ENCODE data around the gene TBX1.

TBX1 gene

GRCh38 chr22:19782533-19782932, 22.0 kb downstream of the TBX1 start:
- Histone ChIP-seq H3K4me3 (ENCODE audit: low read depth, low read length) (no peak overlapping the region), H3K27me3 (ENCODE audit: control insufficient read depth, insufficient read depth, low read length) (no peaks in the 10 kb centered on the region; the same call in 1 of the 2 replicates), H3K4me1 (ENCODE audit: control insufficient read depth, insufficient read depth, low read length) (no peaks in the 10 kb centered on the region), H3K36me3 (ENCODE audit: control insufficient read depth, insufficient read depth, low read length) (no peaks in the 10 kb centered on the region), H3K9me3 (ENCODE audit: control insufficient read depth, insufficient read depth, low read length) (no peaks in the 10 kb centered on the region), H3K27ac (ENCODE audit: low read depth, low read length) (no peak overlapping the region), H3K9ac (ENCODE audit: low read depth, low read length) (no peak overlapping the region)

- no peak overlapping the region for H3K27ac ChIP-seq (ENCODE audit: low read depth, low read length)
- H3K36me3 ChIP-seq (ENCODE audit: control insufficient read depth, insufficient read depth, low read length): no peaks in the 10 kb centered on the region
- no peaks in the 10 kb centered on the region for H3K9me3 ChIP-seq (ENCODE audit: control insufficient read depth, insufficient read depth, low read length)
- H3K4me1 ChIP-seq (ENCODE audit: control insufficient read depth, insufficient read depth, low read length): no peaks in the 10 kb centered on the region
- no peaks in the 10 kb centered on the region; the same call in 1 of the 2 replicates for H3K27me3 ChIP-seq (ENCODE audit: control insufficient read depth, insufficient read depth, low read length)
- H3K4me3 ChIP-seq (ENCODE audit: low read depth, low read length): no peak overlapping the region
- no peak overlapping the region for H3K9ac ChIP-seq (ENCODE audit: low read depth, low read length)
Observed at GRCh38 chr22:19783586-19784383, 23.2 kb downstream of the TBX1 start.

- H3K27ac ChIP-seq (ENCODE audit: low read depth, low read length): no peak overlapping the region
- no peak overlapping the region for H3K9ac ChIP-seq (ENCODE audit: low read depth, low read length)
- H3K4me1 ChIP-seq (ENCODE audit: control insufficient read depth, insufficient read depth, low read length): no peaks in the 10 kb centered on the region
- no peaks in the 10 kb centered on the region for H3K27me3 ChIP-seq (ENCODE audit: control insufficient read depth, insufficient read depth, low read length)
- H3K4me3 ChIP-seq (ENCODE audit: low read depth, low read length): no peak overlapping the region
- H3K9me3 ChIP-seq (ENCODE audit: control insufficient read depth, insufficient read depth, low read length): no peaks in the 10 kb centered on the region
- H3K36me3 ChIP-seq (ENCODE audit: control insufficient read depth, insufficient read depth, low read length): no peaks in the 10 kb centered on the region
Observed at GRCh38 chr22:19784384-19785175, 24.0 kb downstream of the TBX1 start.

DNA sequence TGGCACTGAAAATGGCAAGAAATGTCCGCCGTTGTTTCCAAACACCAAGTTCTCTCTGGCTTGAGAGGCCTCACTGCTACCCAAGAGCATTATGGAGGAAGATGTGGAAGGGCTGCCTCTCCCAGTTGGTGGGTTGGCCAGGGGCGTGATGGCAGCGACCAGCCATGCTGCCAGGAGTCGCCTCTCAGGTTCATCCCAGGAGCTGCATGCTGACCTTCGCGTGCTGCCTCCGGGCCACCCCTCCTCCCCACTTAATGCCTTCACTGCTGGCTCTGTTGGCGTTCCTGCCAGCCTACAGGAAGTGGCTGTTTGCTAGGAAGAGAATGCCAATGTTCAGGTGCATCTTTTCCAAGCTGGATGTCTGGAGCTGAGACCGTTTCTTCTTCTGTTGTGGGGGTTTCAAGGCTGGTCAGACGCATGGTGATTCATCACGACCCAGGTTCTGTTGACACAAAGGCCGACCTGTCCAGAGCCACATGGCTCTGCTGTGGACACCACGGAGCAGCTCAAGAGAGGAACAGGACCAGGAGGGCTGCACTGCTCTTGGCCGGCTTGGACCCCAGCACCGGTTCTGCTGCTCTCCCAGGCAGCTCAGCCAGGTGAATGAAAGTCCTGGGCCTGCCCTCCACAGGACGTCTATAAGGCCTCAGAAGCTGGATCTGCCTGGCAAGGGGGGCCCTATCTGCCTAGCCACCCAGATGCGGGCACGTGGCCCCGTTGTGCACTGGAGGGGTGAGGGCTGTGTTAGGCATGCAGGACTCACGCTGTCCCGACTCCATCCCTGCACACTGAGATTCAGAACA, 25.1 kb downstream of the TBX1 start:
- Histone ChIP-seq H3K27me3 (ENCODE audit: control insufficient read depth, insufficient read depth, low read length) (no peaks in the 10 kb centered on the region), H3K9me3 (ENCODE audit: control insufficient read depth, insufficient read depth, low read length) (no peaks in the 10 kb centered on the region), H3K4me1 (ENCODE audit: control insufficient read depth, insufficient read depth, low read length) (no peaks in the 10 kb centered on the region), H3K36me3 (ENCODE audit: control insufficient read depth, insufficient read depth, low read length) (no peaks in the 10 kb centered on the region), H3K9ac (ENCODE audit: low read depth, low read length) (no peak overlapping the region), H3K4me3 (ENCODE audit: low read depth, low read length) (no peak overlapping the region), H3K27ac (ENCODE audit: low read depth, low read length) (no peak overlapping the region)

DNA sequence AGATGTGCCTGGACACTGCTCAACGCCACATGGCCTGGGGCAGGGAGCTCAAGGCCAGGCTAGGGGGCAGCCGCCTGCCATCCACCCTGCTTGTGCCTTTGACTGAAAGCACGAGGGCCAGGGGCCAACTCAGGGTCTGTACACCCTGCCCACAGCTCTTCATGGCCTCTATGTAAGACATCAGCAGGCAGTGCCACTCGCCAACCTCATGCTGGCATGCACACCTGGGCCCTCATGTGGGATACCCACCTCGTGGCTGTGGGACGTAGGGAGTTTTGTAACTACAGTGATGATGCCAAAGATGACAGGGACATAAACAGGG, 25.6 kb downstream of the TBX1 start:
- Histone ChIP-seq H3K27me3 (ENCODE audit: control insufficient read depth, insufficient read depth, low read length) (no peaks in the 10 kb centered on the region), H3K4me1 (ENCODE audit: control insufficient read depth, insufficient read depth, low read length) (no peaks in the 10 kb centered on the region), H3K9me3 (ENCODE audit: control insufficient read depth, insufficient read depth, low read length) (no peaks in the 10 kb centered on the region), H3K36me3 (ENCODE audit: control insufficient read depth, insufficient read depth, low read length) (no peaks in the 10 kb centered on the region), H3K4me3 (ENCODE audit: low read depth, low read length) (no peak overlapping the region), H3K27ac (ENCODE audit: low read depth, low read length) (no peak overlapping the region), H3K9ac (ENCODE audit: low read depth, low read length) (no peak overlapping the region)

DNA sequence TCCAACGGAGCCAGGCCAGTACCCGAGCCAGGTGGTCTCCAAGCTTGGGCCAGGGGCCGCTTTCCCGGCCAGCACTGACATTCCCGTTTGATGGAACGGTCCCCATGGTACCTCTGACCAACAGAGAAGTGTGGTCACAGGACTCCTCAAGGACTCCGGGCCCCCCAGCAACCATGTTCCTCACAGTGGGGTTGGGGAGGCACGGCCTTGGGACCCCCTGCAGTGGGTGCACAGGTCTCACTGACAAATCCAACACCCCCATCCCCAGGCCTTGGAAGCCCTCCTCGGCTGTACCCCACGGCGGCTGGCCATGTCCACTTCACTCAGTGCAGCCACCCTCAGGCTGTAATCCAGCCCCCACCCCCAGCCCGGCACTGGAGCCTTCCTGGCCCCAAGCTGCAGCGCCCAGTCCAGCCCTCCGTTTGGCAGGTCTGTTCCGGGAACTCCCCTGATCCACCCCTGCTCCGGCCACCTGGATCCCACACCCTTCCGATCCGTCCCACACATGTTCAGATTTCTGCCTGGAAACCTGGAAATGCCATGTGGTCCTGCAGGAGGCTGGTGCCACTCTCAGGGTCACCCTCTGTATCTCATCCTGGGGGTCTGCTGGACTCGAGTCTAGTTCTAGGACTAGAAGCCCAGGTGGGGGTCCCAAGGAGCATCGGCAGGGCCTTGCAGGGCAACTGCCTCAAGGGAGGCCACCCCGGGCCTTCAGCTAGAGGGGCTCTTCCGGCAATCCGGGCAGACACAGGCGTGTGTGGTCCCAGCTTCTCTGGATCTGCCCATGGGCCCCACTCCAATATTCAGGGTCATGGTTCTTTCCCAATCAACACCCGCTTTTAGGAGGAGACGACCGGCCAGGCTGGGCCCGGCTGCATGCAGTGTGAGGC, 26.6 kb downstream of the TBX1 start:
- Histone ChIP-seq H3K4me3 (ENCODE audit: low read depth, low read length) (no peak overlapping the region), H3K36me3 (ENCODE audit: control insufficient read depth, insufficient read depth, low read length) (no peaks in the 10 kb centered on the region), H3K4me1 (ENCODE audit: control insufficient read depth, insufficient read depth, low read length) (no peaks in the 10 kb centered on the region), H3K9me3 (ENCODE audit: control insufficient read depth, insufficient read depth, low read length) (no peaks in the 10 kb centered on the region), H3K9ac (ENCODE audit: low read depth, low read length) (no peak overlapping the region), H3K27ac (ENCODE audit: low read depth, low read length) (no peak overlapping the region), H3K27me3 (ENCODE audit: control insufficient read depth, insufficient read depth, low read length) (no peaks in the 10 kb centered on the region)

DNA sequence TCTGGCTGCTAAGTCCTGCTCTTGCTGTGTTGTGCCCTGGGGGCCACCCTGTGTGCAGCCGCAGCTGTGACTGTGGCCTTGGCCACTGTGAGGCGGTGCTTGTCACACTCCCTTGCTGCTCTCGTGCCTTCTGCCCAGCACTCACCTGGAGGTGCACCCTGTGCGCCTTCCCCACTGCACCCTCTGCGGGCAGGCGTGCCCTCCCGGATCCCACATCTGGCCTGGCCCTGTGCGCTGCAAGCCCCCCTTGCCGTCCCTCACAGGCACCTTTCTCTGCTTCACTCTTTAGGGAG, 27.2 kb downstream of the TBX1 start:
- Histone ChIP-seq H3K9ac (ENCODE audit: low read depth, low read length) (no peak overlapping the region), H3K27ac (ENCODE audit: low read depth, low read length) (no peak overlapping the region), H3K4me1 (ENCODE audit: control insufficient read depth, insufficient read depth, low read length) (no peaks in the 10 kb centered on the region), H3K9me3 (ENCODE audit: control insufficient read depth, insufficient read depth, low read length) (no peaks in the 10 kb centered on the region), H3K36me3 (ENCODE audit: control insufficient read depth, insufficient read depth, low read length) (no peaks in the 10 kb centered on the region), H3K27me3 (ENCODE audit: control insufficient read depth, insufficient read depth, low read length) (no peaks in the 10 kb centered on the region), H3K4me3 (ENCODE audit: low read depth, low read length) (no peak overlapping the region)

GRCh38 chr22:19788661-19789225, 28.2 kb downstream of the TBX1 start:
- no peak overlapping the region for H3K9ac ChIP-seq (ENCODE audit: low read depth, low read length)
- H3K4me3 ChIP-seq (ENCODE audit: low read depth, low read length): no peak overlapping the region
- H3K36me3 ChIP-seq (ENCODE audit: control insufficient read depth, insufficient read depth, low read length): no peaks in the 10 kb centered on the region
- no peaks in the 10 kb centered on the region for H3K9me3 ChIP-seq (ENCODE audit: control insufficient read depth, insufficient read depth, low read length)
- no peak overlapping the region for H3K27ac ChIP-seq (ENCODE audit: low read depth, low read length)
- no peaks in the 10 kb centered on the region for H3K4me1 ChIP-seq (ENCODE audit: control insufficient read depth, insufficient read depth, low read length)
- no peaks in the 10 kb centered on the region for H3K27me3 ChIP-seq (ENCODE audit: control insufficient read depth, insufficient read depth, low read length)

- no peaks in the 10 kb centered on the region for H3K4me1 ChIP-seq (ENCODE audit: control insufficient read depth, insufficient read depth, low read length)
- no peak overlapping the region for H3K4me3 ChIP-seq (ENCODE audit: low read depth, low read length)
- no peaks in the 10 kb centered on the region for H3K27me3 ChIP-seq (ENCODE audit: control insufficient read depth, insufficient read depth, low read length)
- no peak overlapping the region for H3K9ac ChIP-seq (ENCODE audit: low read depth, low read length)
- H3K27ac ChIP-seq (ENCODE audit: low read depth, low read length): no peak overlapping the region
- no peaks in the 10 kb centered on the region for H3K9me3 ChIP-seq (ENCODE audit: control insufficient read depth, insufficient read depth, low read length)
- no peaks in the 10 kb centered on the region for H3K36me3 ChIP-seq (ENCODE audit: control insufficient read depth, insufficient read depth, low read length)
Observed at GRCh38 chr22:19789406-19789805, 28.8 kb downstream of the TBX1 start.

GRCh38 chr22:19789828-19790227, 29.2 kb downstream of the TBX1 start:
- no peak overlapping the region for H3K9ac ChIP-seq (ENCODE audit: low read depth, low read length)
- H3K27ac ChIP-seq (ENCODE audit: low read depth, low read length): no peak overlapping the region
- no peaks in the 10 kb centered on the region for H3K9me3 ChIP-seq (ENCODE audit: control insufficient read depth, insufficient read depth, low read length)
- H3K27me3 ChIP-seq (ENCODE audit: control insufficient read depth, insufficient read depth, low read length): no peaks in the 10 kb centered on the region
- no peaks in the 10 kb centered on the region for H3K36me3 ChIP-seq (ENCODE audit: control insufficient read depth, insufficient read depth, low read length)
- no peak overlapping the region for H3K4me3 ChIP-seq (ENCODE audit: low read depth, low read length)
- H3K4me1 ChIP-seq (ENCODE audit: control insufficient read depth, insufficient read depth, low read length): no peaks in the 10 kb centered on the region
